Breast epithelium (tissue), 4 donors: ENCODE data around the gene NCKAP5. TPM values are rescaled to one million over a fixed set of nuclear protein-coding genes. Genes with fewer than 3 reads are reported as not detected.
A peak's percentile ranks its signal among the peaks of the same experiment; 100 is the strongest.

ENCODE experiments used
- DNase-seq, 2 donors: peaks; one replicate each; pipeline ENCODE4 v3.0.0-alpha.2; 2019; ENCODE audit warnings: low spot score in 2 of 2
- H3K27ac ChIP-seq, 2 donors: fragments of 200-600 bp; sonication (generic) in 1 of 2; one replicate each; pipeline ENCODE4 v1.5.1; 2016 to 2019; ENCODE audit warnings: mild to moderate bottlenecking in 1 of 2
- H3K27me3 ChIP-seq, 2 donors: fragments of 200-600 bp; sonication (generic) in 1 of 2; one replicate each; pipeline versions ENCODE4 v1.5.1 to v1.6.0; 2017 to 2019; ENCODE audit warnings: control low read depth in 1 of 2, mild to moderate bottlenecking in 1 of 2
- H3K36me3 ChIP-seq: fragments of 200-600 bp; one replicate; pipeline ENCODE4 v1.5.1; 2019
- H3K4me1 ChIP-seq, 2 donors: fragments of 200-600 bp; sonication (generic); one replicate each; pipeline ENCODE4 v1.5.1; 2016 to 2019; ENCODE audit warnings: control low read depth in 1 of 2
- H3K4me3 ChIP-seq, 3 donors: fragments of 200-600 bp; sonication (generic); 1 replicate in 2 of 3; 2 replicates in 1 of 3; pipeline ENCODE4 v1.5.1; 2016 to 2019; ENCODE audit warnings: mild to moderate bottlenecking in 3 of 3, moderate library complexity in 2 of 3
- H3K9me3 ChIP-seq, 2 donors: fragments of 200-600 bp; sonication (generic) in 1 of 2; one replicate each; pipeline ENCODE4 v1.5.1; 2016 to 2019; ENCODE audit warnings: control low read depth in 1 of 2
- CTCF ChIP-seq, 3 donors: fragments of 450-650 bp; IDR thresholded peaks; one replicate each; pipeline ENCODE4 v1.5.1; 2016 to 2017; ENCODE audit warnings: antibody characterized with exemption in 3 of 3, mild to moderate bottlenecking in 3 of 3, moderate library complexity in 3 of 3
- POLR2A ChIP-seq: fragments of 450-650 bp; IDR thresholded peaks from one replicate; pipeline ENCODE4 v1.6.1; 2016; ENCODE audit warnings: antibody characterized with exemption, mild to moderate bottlenecking, moderate library complexity
- POLR2AphosphoS5 ChIP-seq, 3 donors: sonication (generic); formaldehyde crosslinking; IDR thresholded peaks; one replicate each; pipeline ENCODE4 v1.6.1; 2017; ENCODE audit warnings: antibody characterized with exemption in 3 of 3
- intact Hi-C: fragments of 100-400 bp; cut with DNase I; formaldehyde crosslinking; loops from one replicate; pipeline ENCODE4 v1.15.1; 2023; ENCODE audit warnings: low total_unique reads
- total RNA-seq, 3 donors: library from RNA; depleted of rRNA; stranded (reverse); fragments of >200 nt; gene quantifications; one replicate each; pipeline ENCODE4 v1.1.0, GENCODE V29; 2016

The NCKAP5 gene
- total RNA-seq, 3 donors from 2014 or later: 1.1 to 10.5 (median 6.1) TPM

DNA sequence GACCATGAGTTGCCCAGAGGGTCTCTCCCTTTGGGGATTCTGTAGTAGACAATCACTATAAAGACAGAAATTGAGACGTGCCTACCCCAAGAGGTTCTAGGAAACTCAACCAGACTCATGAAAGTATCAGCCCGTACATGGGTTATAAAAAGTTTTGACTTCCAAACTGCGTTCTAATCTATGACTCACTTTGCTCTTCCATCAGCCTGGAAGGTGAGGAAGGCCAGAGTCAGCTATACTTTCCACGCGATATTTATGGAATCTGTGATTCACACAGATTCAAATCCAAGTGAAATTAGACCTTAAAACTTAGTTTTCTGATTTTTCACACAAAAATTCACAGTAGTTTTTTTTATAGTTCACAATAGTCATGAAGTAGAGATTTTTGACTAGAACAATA is 890.6 kb downstream of the NCKAP5 start:
- intact Hi-C loops: no loop called here
- Histone ChIP-seq H3K4me3 (no peak overlapping the region), H3K27me3 (no peaks in the 10 kb centered on the region), H3K4me1 (no peaks in the 10 kb centered on the region), H3K36me3 (no peaks in the 10 kb centered on the region), H3K27ac (no peak overlapping the region), H3K9me3 (no peaks in the 10 kb centered on the region)
- no peak for DNase-seq
- no peak for TF ChIP-seq POLR2AphosphoS5 (IDR thresholded peaks at IDR 0.05)
- no peak for TF ChIP-seq POLR2A
- no peak for TF ChIP-seq CTCF (IDR thresholded peaks at IDR 0.05)

DNA sequence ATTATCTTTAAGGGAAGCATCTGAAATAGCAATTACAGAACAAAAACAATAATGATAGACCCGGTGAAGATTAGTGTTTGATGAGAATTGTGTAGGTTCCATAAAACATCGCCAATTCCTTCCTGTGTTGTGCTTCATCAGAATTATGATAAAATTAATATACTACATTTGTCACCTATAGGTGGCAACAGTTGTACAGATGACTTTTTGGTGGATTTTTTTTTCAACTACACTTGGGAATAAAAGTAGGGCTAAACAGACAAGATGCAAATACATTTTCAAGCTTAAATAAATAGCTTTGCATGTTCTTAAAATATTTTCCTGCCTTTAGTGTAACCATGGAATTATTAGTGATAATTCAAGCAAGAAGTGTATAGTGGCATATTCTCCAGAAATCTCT is 891.3 kb downstream of the NCKAP5 start:
- H3K36me3 ChIP-seq: no peaks in the 10 kb centered on the region
- DNase-seq: no peak
- intact Hi-C loops: no loop called here
- H3K9me3 ChIP-seq: no peaks in the 10 kb centered on the region
- H3K27me3 ChIP-seq: no peaks in the 10 kb centered on the region
- no peak overlapping the region for H3K27ac ChIP-seq
- no peaks in the 10 kb centered on the region for H3K4me1 ChIP-seq
- H3K4me3 ChIP-seq: no peak overlapping the region
- TF ChIP-seq POLR2AphosphoS5 (IDR thresholded peaks at IDR 0.05) (no peak), POLR2A (no peak), CTCF (IDR thresholded peaks at IDR 0.05) (no peak)

DNA sequence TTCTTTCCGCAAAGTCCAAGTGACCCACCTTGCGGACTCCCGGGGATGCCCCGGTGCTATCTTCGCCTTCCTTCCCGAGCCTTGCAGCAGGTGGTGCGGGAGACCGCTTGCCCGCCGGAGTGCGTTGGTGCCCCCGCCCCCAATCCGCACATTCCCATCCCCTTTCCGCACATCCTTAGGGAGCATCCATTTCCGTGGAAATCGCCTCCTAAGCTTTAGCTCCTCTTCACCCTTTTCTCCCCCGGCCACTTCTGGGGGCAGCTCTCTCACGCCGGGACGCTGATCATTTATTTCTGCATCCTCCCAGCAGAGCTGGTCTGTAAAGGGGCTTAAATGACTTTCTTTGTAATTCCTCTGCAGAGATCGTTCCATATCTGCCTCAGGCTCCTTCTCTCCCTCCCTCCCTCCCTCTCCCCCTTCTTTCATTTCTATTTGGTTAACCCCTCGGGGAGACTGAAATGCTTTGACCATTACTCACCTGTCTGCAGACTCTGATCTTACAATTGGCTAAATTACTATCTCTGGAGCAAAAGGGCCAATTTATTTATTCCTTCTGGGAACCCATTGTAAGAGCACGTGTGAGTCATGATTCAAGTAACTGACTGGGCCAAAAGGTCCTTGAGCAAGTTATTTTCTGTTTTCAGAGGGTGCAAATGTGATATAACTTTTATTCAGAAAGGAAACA is 897.0 kb downstream of the NCKAP5 start:
- no peaks in the 10 kb centered on the region for H3K36me3 ChIP-seq
- TF ChIP-seq CTCF (IDR thresholded peaks at IDR 0.05): no peak
- no peak overlapping the region for H3K27ac ChIP-seq
- no peak for DNase-seq
- intact Hi-C loops: no loop called here
- peak overlapping the region in 2 of 3 donors; percentile 54 to 69 for H3K4me3 ChIP-seq
- peaks cover 3 to 21% of the 10 kb centered on the region in 2 donors for H3K27me3 ChIP-seq
- peaks cover 0 to 11% of the 10 kb centered on the region in 2 donors for H3K4me1 ChIP-seq
- H3K9me3 ChIP-seq: no peaks in the 10 kb centered on the region

- peak overlapping the region; percentile 36 to 69 (median 54) for H3K4me3 ChIP-seq
- peaks cover 0 to 11% of the 10 kb centered on the region in 2 donors for H3K4me1 ChIP-seq
- intact Hi-C loops: no loop called here
- peaks cover 3 to 21% of the 10 kb centered on the region in 2 donors for H3K27me3 ChIP-seq
- H3K27ac ChIP-seq: no peak overlapping the region
- H3K9me3 ChIP-seq: no peaks in the 10 kb centered on the region
- DNase-seq: no peak
- TF ChIP-seq POLR2AphosphoS5 (IDR thresholded peaks at IDR 0.05) (no peak), CTCF (IDR thresholded peaks at IDR 0.05) (no peak), POLR2A (no peak)
- no peaks in the 10 kb centered on the region for H3K36me3 ChIP-seq
These were observed 897.6 kb downstream of the NCKAP5 start for GRCh38 chr2:132670496-132671150.

DNA sequence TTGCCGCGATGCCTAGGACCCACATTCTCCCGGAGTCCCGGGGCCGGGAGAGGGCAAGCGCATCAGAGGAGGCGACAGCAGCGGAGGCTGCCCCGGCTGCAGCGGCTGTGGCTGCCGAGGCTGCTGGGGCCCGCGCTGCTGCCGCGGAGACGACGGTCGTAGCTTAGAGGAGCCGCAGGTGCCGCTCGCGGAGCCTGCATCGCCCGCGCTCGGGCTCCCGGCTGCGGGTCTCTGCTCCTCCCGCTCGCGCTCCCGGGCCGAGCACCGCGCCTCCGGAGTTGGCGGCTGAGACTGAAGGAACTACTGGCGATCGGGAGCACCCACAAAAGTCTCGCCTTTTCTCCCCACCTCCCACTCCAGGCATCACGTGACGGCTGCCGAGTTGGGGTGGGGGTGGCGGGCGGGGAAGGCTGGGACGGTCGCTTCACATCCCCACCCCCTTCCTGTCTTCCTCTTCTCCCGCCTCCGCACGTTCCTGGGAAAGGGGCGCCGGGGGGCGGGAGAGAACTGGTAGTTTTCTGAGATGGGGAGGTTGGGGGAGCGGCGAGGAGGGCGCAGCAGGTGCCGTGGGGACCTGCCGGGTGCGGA is 898.3 kb downstream of the NCKAP5 start, which contains the start of gene LYPD1:
Gene LYPD1 (minus strand): TSS at position 298 of the 588 bp plus-strand sequence. CDS start 273 bp downstream, at position 25.
- peak within 1 kb of the TSS; percentile 36 to 69 (median 54) for H3K4me3 ChIP-seq
- TF ChIP-seq CTCF (IDR thresholded peaks at IDR 0.05) (no peak), POLR2A (no peak), POLR2AphosphoS5 (IDR thresholded peaks at IDR 0.05) (no peak)

More for the DNA sequence above, 898.3 kb downstream of the NCKAP5 start, which contains the start of gene LYPD1:
- H3K27me3 ChIP-seq: peaks cover 3 to 21% of the 10 kb centered on the region in 2 donors
- no peak for DNase-seq
- intact Hi-C loops: no loop called here
- H3K4me1 ChIP-seq: peaks cover 0 to 11% of the 10 kb centered on the region in 2 donors
- no peaks in the 10 kb centered on the region for H3K9me3 ChIP-seq
- no peaks in the 10 kb centered on the region for H3K36me3 ChIP-seq
- no peak within 1 kb of the TSS for H3K27ac ChIP-seq
